Measurements from ENCODE around the gene MAML3.

Gene MAML3

DNA sequence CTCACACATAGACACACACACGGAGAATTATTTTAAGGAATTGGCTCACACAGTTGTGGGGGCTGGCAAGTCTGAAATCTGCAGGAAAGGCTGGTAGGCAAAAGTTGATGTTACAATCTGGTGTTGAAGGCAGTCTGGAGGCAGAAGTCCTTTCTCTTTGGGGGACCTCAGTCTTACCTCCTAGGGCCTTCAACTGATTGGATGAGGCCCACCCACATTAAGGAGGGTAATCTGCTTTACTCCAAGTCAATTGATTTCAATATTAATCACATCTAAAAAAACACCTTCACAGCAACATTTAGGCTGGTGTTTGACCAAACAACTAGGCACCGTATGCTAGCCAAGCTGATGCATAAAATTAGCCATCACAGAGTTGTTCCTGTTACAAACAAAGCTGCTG, 477.6 kb downstream of the MAML3 start:
- no peak for DNase-seq (ENCODE audit: low spot score)
- TF ChIP-seq, protein P1, sequence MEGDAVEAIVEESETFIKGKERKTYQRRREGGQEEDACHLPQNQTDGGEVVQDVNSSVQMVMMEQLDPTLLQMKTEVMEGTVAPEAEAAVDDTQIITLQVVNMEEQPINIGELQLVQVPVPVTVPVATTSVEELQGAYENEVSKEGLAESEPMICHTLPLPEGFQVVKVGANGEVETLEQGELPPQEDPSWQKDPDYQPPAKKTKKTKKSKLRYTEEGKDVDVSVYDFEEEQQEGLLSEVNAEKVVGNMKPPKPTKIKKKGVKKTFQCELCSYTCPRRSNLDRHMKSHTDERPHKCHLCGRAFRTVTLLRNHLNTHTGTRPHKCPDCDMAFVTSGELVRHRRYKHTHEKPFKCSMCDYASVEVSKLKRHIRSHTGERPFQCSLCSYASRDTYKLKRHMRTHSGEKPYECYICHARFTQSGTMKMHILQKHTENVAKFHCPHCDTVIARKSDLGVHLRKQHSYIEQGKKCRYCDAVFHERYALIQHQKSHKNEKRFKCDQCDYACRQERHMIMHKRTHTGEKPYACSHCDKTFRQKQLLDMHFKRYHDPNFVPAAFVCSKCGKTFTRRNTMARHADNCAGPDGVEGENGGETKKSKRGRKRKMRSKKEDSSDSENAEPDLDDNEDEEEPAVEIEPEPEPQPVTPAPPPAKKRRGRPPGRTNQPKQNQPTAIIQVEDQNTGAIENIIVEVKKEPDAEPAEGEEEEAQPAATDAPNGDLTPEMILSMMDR (IDR thresholded peaks at IDR 0.05; ENCODE audit: extremely low read depth, missing control alignments): no peak

DNA sequence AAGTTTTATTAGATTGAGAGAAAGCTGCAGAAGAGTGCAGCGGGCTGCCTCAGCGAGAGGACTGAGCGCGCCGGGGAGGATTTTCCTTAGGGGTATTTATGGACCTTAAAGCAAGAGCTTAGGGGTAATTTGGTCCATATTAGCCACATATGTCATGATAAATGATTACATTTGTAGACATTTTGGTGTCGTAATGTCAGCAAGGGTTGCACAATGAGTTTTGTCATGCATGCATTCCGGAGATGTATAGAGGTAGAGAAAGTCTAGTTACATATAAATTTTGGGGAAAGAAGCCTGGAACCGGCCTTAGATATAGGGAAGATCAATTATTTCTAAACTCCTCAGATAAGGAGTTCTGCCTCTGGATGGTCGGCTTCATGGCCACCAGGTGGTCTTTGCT, 478.3 kb downstream of the MAML3 start:
- no peak for DNase-seq (ENCODE audit: low spot score)
- TF ChIP-seq, protein P1 (IDR thresholded peaks at IDR 0.05; ENCODE audit: extremely low read depth, missing control alignments): no peak

DNA sequence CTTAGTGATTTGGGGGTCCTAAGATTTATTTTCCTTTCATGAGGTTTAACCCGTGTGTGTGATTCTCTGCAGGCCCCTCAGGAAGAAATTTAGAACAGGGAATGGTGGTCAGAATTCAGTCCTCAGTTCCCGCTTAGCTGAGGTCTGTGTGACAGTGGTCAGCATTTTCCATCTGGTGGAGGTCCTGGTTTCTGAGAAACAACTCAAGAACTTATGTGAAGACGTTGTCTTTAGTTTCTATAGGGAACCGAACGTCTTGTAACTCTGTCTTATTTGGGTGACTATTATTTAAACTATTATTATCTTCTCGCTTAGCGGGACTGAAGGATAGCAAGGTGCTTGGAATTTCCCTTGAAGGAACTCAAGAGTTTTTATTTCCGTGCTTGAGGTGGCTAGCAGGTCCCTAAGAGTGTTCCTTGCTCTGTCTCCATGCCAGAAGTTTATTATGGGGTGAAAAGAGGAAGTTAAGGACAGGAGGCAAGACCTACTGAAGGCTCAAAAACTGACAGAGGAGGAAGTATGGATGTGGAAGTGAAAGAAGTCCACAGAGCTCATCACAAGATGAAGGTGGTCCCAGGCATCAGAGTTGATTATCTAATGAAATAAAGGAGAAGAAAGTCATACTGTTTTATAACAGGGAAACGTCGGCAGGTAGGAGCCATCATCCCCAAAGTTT, 479.0 kb downstream of the MAML3 start:
- TF ChIP-seq, protein P1 (IDR thresholded peaks at IDR 0.05; ENCODE audit: extremely low read depth, missing control alignments): no peak
- no peak for DNase-seq (ENCODE audit: low spot score)

DNA sequence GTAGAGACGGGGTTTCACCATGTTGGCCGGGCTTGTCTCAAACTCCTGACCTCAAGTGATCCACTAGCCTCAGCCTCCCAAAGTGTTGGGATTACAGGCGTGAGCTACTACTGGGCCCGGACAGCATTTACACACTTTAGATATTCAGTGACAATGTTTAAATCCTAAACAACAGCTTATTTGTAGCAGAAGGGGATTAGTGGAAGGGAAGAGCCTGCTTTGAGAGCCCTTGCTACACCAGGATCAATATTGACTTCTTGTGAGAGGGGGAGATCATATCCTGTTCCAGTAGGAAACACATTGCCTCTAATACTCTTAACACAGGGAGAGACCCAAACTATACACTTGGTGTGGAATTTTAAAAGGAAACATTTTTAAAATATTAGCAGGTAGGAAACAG, 481.3 kb downstream of the MAML3 start:
- TF ChIP-seq, protein P1 (IDR thresholded peaks at IDR 0.05; ENCODE audit: extremely low read depth, missing control alignments): no peak
- DNase-seq (ENCODE audit: low spot score): no peak

DNA sequence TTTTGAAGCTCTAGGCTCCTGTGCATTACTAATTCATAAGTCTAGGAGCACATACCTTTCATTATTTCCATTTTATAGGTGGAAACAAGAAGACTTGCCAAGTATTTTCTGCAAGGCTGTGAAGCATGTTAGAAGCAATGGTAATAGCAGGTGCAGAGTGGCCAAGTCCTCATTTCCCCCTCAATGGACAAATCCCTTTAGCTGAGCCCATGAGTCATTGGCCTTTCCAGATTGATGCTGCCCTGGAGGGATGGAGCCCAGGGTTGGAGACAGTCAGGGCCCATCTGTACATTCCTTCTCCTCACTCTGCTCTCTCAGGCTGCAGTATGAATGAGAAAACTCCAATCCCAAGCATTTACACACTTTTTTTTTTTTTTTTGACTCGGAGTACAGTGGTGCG, 481.8 kb downstream of the MAML3 start:
- TF ChIP-seq, protein P1 (IDR thresholded peaks at IDR 0.05; ENCODE audit: extremely low read depth, missing control alignments): no peak
- DNase-seq (ENCODE audit: low spot score): no peak

DNA sequence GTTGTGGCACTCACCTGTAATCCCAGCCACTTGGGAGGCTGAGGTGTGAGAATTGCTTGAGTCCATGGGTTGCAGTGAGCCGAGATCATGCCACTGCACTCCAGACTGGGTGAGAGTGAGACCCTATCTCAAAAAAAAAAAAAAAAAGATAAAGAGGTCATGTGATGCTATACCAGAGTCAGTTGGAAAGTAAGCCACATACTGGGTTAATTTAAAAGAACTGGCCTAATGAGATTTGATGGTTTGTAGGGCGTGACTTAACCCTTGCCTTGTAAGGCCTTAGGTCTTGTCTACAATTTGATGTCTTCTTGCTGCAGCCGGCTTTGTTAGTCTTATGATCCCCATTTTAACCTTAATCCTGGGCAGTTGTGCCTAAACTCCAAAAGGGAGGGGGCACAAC, 483.2 kb downstream of the MAML3 start:
- no peak for DNase-seq (ENCODE audit: low spot score)
- TF ChIP-seq, protein P1 (IDR thresholded peaks at IDR 0.05; ENCODE audit: extremely low read depth, missing control alignments): no peak

DNA sequence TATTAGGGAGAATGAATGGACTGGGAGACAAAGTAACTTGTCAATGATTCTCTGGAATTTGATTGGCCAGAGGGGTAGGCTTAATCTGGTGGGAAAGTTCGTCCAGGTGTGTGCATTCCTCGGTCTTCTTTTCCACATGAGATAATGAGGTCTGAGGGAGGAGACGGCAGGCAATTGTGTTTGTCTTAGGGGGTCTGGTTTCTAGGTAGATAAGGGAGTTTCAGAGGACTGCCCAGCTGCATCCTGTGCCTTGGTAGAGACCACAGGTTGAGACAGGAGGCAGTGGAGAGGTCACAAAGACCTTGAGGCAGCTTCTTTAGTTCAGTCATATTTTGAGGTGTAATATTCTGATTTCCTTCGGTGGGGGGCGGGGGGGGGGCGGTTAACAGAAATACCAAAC, 484.1 kb downstream of the MAML3 start:
- DNase-seq (ENCODE audit: low spot score): no peak
- TF ChIP-seq, protein P1 (IDR thresholded peaks at IDR 0.05; ENCODE audit: extremely low read depth, missing control alignments): no peak
